ENCODE results near the gene RNF126.

RNF126 gene

GRCh38 chr19:661427-662196 is 1.4 kb downstream of the RNF126 start:
- TF ChIP-seq CREB1 (IDR thresholded peaks at IDR 0.05; ENCODE audit: low read depth) (no peak), MAX (IDR thresholded peaks at IDR 0.05) (no peak), EGR1 (IDR thresholded peaks at IDR 0.05) (no peak), TAF1 (IDR thresholded peaks at IDR 0.05; ENCODE audit: low read depth) (no peak; the same call in 1 of the 2 replicates), TCF12 (IDR thresholded peaks at IDR 0.05; ENCODE audit: low read depth) (no peak)
- TF ChIP-seq, protein P1, sequence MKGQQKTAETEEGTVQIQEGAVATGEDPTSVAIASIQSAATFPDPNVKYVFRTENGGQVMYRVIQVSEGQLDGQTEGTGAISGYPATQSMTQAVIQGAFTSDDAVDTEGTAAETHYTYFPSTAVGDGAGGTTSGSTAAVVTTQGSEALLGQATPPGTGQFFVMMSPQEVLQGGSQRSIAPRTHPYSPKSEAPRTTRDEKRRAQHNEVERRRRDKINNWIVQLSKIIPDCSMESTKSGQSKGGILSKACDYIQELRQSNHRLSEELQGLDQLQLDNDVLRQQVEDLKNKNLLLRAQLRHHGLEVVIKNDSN (IDR thresholded peaks at IDR 0.05), result no peak

GRCh38 chr19:660793-661426 is 2.1 kb downstream of the RNF126 start:
- no peak for TF ChIP-seq YY1 (IDR thresholded peaks at IDR 0.05; ENCODE audit: low read depth)
- TF ChIP-seq TCF12 (IDR thresholded peaks at IDR 0.05; ENCODE audit: low read depth), result no peak
- TF ChIP-seq, protein P1 (IDR thresholded peaks at IDR 0.05), result no peak
- TF ChIP-seq, protein P2, sequence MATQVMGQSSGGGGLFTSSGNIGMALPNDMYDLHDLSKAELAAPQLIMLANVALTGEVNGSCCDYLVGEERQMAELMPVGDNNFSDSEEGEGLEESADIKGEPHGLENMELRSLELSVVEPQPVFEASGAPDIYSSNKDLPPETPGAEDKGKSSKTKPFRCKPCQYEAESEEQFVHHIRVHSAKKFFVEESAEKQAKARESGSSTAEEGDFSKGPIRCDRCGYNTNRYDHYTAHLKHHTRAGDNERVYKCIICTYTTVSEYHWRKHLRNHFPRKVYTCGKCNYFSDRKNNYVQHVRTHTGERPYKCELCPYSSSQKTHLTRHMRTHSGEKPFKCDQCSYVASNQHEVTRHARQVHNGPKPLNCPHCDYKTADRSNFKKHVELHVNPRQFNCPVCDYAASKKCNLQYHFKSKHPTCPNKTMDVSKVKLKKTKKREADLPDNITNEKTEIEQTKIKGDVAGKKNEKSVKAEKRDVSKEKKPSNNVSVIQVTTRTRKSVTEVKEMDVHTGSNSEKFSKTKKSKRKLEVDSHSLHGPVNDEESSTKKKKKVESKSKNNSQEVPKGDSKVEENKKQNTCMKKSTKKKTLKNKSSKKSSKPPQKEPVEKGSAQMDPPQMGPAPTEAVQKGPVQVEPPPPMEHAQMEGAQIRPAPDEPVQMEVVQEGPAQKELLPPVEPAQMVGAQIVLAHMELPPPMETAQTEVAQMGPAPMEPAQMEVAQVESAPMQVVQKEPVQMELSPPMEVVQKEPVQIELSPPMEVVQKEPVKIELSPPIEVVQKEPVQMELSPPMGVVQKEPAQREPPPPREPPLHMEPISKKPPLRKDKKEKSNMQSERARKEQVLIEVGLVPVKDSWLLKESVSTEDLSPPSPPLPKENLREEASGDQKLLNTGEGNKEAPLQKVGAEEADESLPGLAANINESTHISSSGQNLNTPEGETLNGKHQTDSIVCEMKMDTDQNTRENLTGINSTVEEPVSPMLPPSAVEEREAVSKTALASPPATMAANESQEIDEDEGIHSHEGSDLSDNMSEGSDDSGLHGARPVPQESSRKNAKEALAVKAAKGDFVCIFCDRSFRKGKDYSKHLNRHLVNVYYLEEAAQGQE (IDR thresholded peaks at IDR 0.05; ENCODE audit: low read depth), result no peak
- TF ChIP-seq RAD21 (IDR thresholded peaks at IDR 0.05; ENCODE audit: low read depth), result no peak
- TF ChIP-seq TAF1 (IDR thresholded peaks at IDR 0.05; ENCODE audit: low read depth), result no peak
- no peak for TF ChIP-seq EGR1 (IDR thresholded peaks at IDR 0.05)

DNA sequence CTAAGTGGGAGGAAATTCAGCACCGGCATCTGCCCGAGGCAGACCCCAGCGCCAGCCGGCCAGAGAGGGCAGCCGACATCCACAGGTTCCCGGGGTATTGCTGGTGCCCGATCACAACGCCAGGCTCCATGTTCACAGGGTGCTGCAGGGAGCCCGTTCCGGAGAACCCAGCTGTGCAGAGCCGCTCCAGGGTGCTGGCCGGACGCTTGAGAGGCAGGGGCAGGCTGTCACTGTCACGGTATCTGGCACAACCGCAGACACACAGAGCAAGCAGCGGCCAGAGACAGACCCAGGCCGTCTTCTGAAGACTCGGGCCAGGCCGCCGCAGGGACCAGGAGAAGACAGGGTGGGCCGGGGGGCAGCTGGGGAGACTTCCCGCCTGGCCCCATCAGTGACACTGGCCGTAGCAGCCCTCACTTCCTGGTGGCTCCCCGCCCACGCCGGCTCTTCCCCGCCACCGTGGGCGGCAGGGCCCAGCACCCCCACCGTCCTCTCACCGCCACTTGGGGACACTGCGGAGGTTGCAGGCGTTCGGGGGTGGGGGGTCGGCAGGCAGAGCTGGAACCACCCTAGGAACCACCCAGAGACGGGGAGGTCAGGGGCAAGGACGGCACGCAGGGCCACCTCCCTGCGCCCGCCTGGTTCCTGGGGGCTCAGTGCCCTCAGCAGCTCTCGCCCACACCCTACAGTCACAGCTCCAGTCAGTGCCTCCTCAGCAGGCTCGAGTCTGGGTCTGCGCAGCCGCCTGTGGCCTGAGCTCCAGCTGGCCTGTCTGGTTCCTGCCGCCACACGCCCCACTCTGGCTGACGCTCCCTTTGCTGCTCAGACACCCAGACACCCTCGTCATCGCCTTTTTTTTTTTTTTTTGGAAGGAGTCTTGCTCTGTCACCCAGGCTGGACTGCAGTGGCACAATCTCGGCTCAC is 3.8 kb downstream of the RNF126 start:
- TF ChIP-seq TAF1 (IDR thresholded peaks at IDR 0.05; ENCODE audit: low read depth), result no peak
- TF ChIP-seq NFIC (IDR thresholded peaks at IDR 0.05), result no peak
- no peak for TF ChIP-seq FOXM1 (IDR thresholded peaks at IDR 0.05; ENCODE audit: borderline replicate concordance, low read depth)
- no peak for TF ChIP-seq CEBPB (IDR thresholded peaks at IDR 0.05)

GRCh38 chr19:658059-658839 is 4.8 kb downstream of the RNF126 start:
- TF ChIP-seq RAD21 (IDR thresholded peaks at IDR 0.05; ENCODE audit: low read depth) (no peak), ZBTB7A (IDR thresholded peaks at IDR 0.05; ENCODE audit: low read depth) (no peak), FOXM1 (IDR thresholded peaks at IDR 0.05; ENCODE audit: borderline replicate concordance, low read depth) (no peak)

GRCh38 chr19:657611-658010 is 5.4 kb downstream of the RNF126 start:
- TF ChIP-seq CREB1 (IDR thresholded peaks at IDR 0.05; ENCODE audit: low read depth) (no peak), CEBPB (IDR thresholded peaks at IDR 0.05) (no peak), NFIC (IDR thresholded peaks at IDR 0.05) (no peak), MAX (IDR thresholded peaks at IDR 0.05) (no peak), TCF12 (IDR thresholded peaks at IDR 0.05; ENCODE audit: low read depth) (no peak), EGR1 (IDR thresholded peaks at IDR 0.05) (no peak), YY1 (IDR thresholded peaks at IDR 0.05; ENCODE audit: low read depth) (no peak), ZBTB7A (IDR thresholded peaks at IDR 0.05; ENCODE audit: low read depth) (no peak), FOXM1 (IDR thresholded peaks at IDR 0.05; ENCODE audit: borderline replicate concordance, low read depth) (no peak), EP300 (IDR thresholded peaks at IDR 0.05; ENCODE audit: borderline replicate concordance) (no peak), TAF1 (IDR thresholded peaks at IDR 0.05; ENCODE audit: low read depth) (no peak), TEAD4 (IDR thresholded peaks at IDR 0.05) (no peak), RAD21 (IDR thresholded peaks at IDR 0.05; ENCODE audit: low read depth) (no peak)
- TF ChIP-seq, protein P2 (IDR thresholded peaks at IDR 0.05; ENCODE audit: low read depth), result no peak
- TF ChIP-seq, protein P1 (IDR thresholded peaks at IDR 0.05), result no peak

Data from Ishikawa (cell line).